Activated CD4-positive, alpha-beta T cell treated with anti-CD3 and anti-CD28 coated beads, Interleukin-2, amount 10 ng/mL, durations not matched to agents 7 days and 5 days (primary cell): ENCODE measurements around the gene RGMA. TPM values are rescaled to one million over a fixed set of nuclear protein-coding genes. Genes with fewer than 3 reads are reported as not detected.
A peak's percentile ranks its signal among the peaks of the same experiment; 100 is the strongest.

ENCODE experiments used
- CTCF ChIA-PET: fragments of 350-600 bp; sonication (Branson Sonifier 250); formaldehyde crosslinking; loops from one replicate; lab custom pipeline; 2021; ENCODE audit warnings: antibody characterized with exemption; lab: Charles Lee
- POLR2A ChIA-PET: fragments of 350-600 bp; sonication (Branson Sonifier 250); formaldehyde crosslinking; loops from one replicate; lab custom pipeline; 2021; ENCODE audit warnings: antibody characterized with exemption; lab: Charles Lee
- DNase-seq: peaks from one replicate; pipeline ENCODE4 v3.0.0-alpha.2; 2020
- H3K27ac Mint-ChIP-seq: one replicate; pipeline ENCODE4 v1.8.0; 2021; ENCODE audit warnings: mild to moderate bottlenecking, moderate library complexity, mixed read lengths
- H3K27me3 Mint-ChIP-seq: one replicate; pipeline ENCODE4 v1.8.0; 2021; ENCODE audit warnings: mixed read lengths
- H3K36me3 Mint-ChIP-seq: one replicate; pipeline ENCODE4 v1.8.0; 2021; ENCODE audit warnings: low read depth, mixed read lengths
- H3K4me1 Mint-ChIP-seq: one replicate; pipeline ENCODE4 v1.8.0; 2021; ENCODE audit warnings: mixed read lengths
- H3K4me3 Mint-ChIP-seq: one replicate; pipeline ENCODE4 v1.8.0; 2021; ENCODE audit warnings: mild to moderate bottlenecking, moderate library complexity, mixed read lengths
- H3K9me3 Mint-ChIP-seq: one replicate; pipeline ENCODE4 v1.8.0; 2021; ENCODE audit warnings: mixed read lengths
- total RNA-seq, 2 experiments: library from RNA; stranded (reverse); gene quantifications; one replicate each; pipeline ENCODE4 v1.2.3, GENCODE V29; 2021

The RGMA gene
- total RNA-seq, 2 experiments from 2014 or later, result 0.15 to 0.25 TPM

GRCh38 chr15:93030430-93031102 lies 58.4 kb downstream of the RGMA start:
- H3K36me3 Mint-ChIP-seq, result peaks cover 7% of the 10 kb centered on the region
- no peak overlapping the region for H3K4me3 Mint-ChIP-seq
- DNase-seq, result peak; percentile 74
- peaks cover 22% of the 10 kb centered on the region for H3K4me1 Mint-ChIP-seq
- peak overlapping the region; percentile 51 for H3K27ac Mint-ChIP-seq
- ChIA-PET CTCF (interaction anchor here (0.7 to 1.6 kb wide), 9 partner anchors 9 to 1090 kb away, joined by 3 to 11 read pairs (median 3); no protein-coding TSS in a partner anchor), POLR2A (no interaction called here)
- H3K9me3 Mint-ChIP-seq, result no peaks in the 10 kb centered on the region
- no peaks in the 10 kb centered on the region for H3K27me3 Mint-ChIP-seq

GRCh38 chr15:93029836-93030429 lies 59.1 kb downstream of the RGMA start:
- ChIA-PET CTCF (interaction anchor here (0.7 to 1.6 kb wide), 10 partner anchors 10 to 1090 kb away, joined by 3 to 11 read pairs (median 3); no protein-coding TSS in a partner anchor), POLR2A (no interaction called here)
- Mint-ChIP-seq H3K27ac (peak overlapping the region; percentile 71), H3K4me3 (no peak overlapping the region), H3K36me3 (peaks cover 14% of the 10 kb centered on the region), H3K27me3 (no peaks in the 10 kb centered on the region), H3K4me1 (peaks cover 28% of the 10 kb centered on the region), H3K9me3 (no peaks in the 10 kb centered on the region)
- no peak for DNase-seq

- peaks cover 20% of the 10 kb centered on the region for H3K36me3 Mint-ChIP-seq
- peak overlapping the region; percentile 71 for H3K27ac Mint-ChIP-seq
- DNase-seq, result no peak
- CTCF ChIA-PET, result interaction anchor here (1.2 to 1.6 kb wide), 3 partner anchors 11 to 22 kb away, joined by 3 to 11 read pairs (median 5); no protein-coding TSS in a partner anchor
- no peaks in the 10 kb centered on the region for H3K27me3 Mint-ChIP-seq
- H3K4me1 Mint-ChIP-seq, result peaks cover 34% of the 10 kb centered on the region
- POLR2A ChIA-PET, result no interaction called here
- H3K9me3 Mint-ChIP-seq, result no peaks in the 10 kb centered on the region
- no peak overlapping the region for H3K4me3 Mint-ChIP-seq
These were observed 59.7 kb downstream of the RGMA start for GRCh38 chr15:93029214-93029835.

GRCh38 chr15:93028632-93029213 lies 60.3 kb downstream of the RGMA start:
- Mint-ChIP-seq H3K27ac (peak overlapping the region; percentile 66), H3K36me3 (peaks cover 26% of the 10 kb centered on the region), H3K27me3 (no peaks in the 10 kb centered on the region), H3K4me1 (peaks cover 38% of the 10 kb centered on the region), H3K4me3 (no peak overlapping the region), H3K9me3 (no peaks in the 10 kb centered on the region)
- DNase-seq, result no peak
- CTCF ChIA-PET, result interaction anchor here (0.8 to 1.5 kb wide), 5 partner anchors 8 to 231 kb away, joined by 3 to 4 read pairs (median 3); no protein-coding TSS in a partner anchor
- POLR2A ChIA-PET, result no interaction called here

GRCh38 chr15:93028111-93028631 lies 60.8 kb downstream of the RGMA start:
- POLR2A ChIA-PET, result no interaction called here
- H3K4me3 Mint-ChIP-seq, result no peak overlapping the region

GRCh38 chr15:93027413-93027812 lies 61.6 kb downstream of the RGMA start:
- H3K4me3 Mint-ChIP-seq, result no peak overlapping the region
- no peak overlapping the region for H3K27ac Mint-ChIP-seq
- CTCF ChIA-PET, result interaction anchor here (0.6 to 2.2 kb wide), 6 partner anchors 8 to 993 kb away, joined by 3 to 5 read pairs (median 3); no protein-coding TSS in a partner anchor

More at GRCh38 chr15:93028111-93028631, 60.8 kb downstream of the RGMA start:
- peaks cover 43% of the 10 kb centered on the region for H3K4me1 Mint-ChIP-seq
- peak overlapping the region; percentile 66 for H3K27ac Mint-ChIP-seq
- no peaks in the 10 kb centered on the region for H3K9me3 Mint-ChIP-seq
- peaks cover 31% of the 10 kb centered on the region for H3K36me3 Mint-ChIP-seq
- no peaks in the 10 kb centered on the region for H3K27me3 Mint-ChIP-seq
- DNase-seq, result no peak
- CTCF ChIA-PET, result interaction anchor here (0.8 to 1.5 kb wide), 5 partner anchors 9 to 230 kb away, joined by 3 to 4 read pairs (median 3); no protein-coding TSS in a partner anchor

GRCh38 chr15:93026380-93026817 lies 62.6 kb downstream of the RGMA start:
- Mint-ChIP-seq H3K9me3 (no peaks in the 10 kb centered on the region), H3K27me3 (no peaks in the 10 kb centered on the region), H3K36me3 (peaks cover 49% of the 10 kb centered on the region), H3K4me3 (no peak overlapping the region), H3K4me1 (peaks cover 59% of the 10 kb centered on the region), H3K27ac (no peak overlapping the region)
- no peak for DNase-seq
- ChIA-PET CTCF (interaction anchor here (1.0 to 2.2 kb wide), 2 partner anchors 9 to 229 kb away, joined by 3 to 5 read pairs; no protein-coding TSS in a partner anchor), POLR2A (no interaction called here)

More at GRCh38 chr15:93027413-93027812, 61.6 kb downstream of the RGMA start:
- DNase-seq, result no peak
- H3K36me3 Mint-ChIP-seq, result peaks cover 39% of the 10 kb centered on the region
- H3K9me3 Mint-ChIP-seq, result no peaks in the 10 kb centered on the region
- no peaks in the 10 kb centered on the region for H3K27me3 Mint-ChIP-seq
- peaks cover 50% of the 10 kb centered on the region for H3K4me1 Mint-ChIP-seq
- POLR2A ChIA-PET, result no interaction called here

- Mint-ChIP-seq H3K27me3 (no peaks in the 10 kb centered on the region), H3K4me3 (no peak overlapping the region), H3K4me1 (peaks cover 65% of the 10 kb centered on the region)
These were observed 63.4 kb downstream of the RGMA start for GRCh38 chr15:93025625-93025982.

GRCh38 chr15:93024716-93025624 lies 64.0 kb downstream of the RGMA start:
- DNase-seq, result no peak
- no peak overlapping the region for H3K4me3 Mint-ChIP-seq
- POLR2A ChIA-PET, result no interaction called here
- peak overlapping the region; percentile 84 for H3K27ac Mint-ChIP-seq
- H3K36me3 Mint-ChIP-seq, result peaks cover 62% of the 10 kb centered on the region
- H3K4me1 Mint-ChIP-seq, result peaks cover 66% of the 10 kb centered on the region
- H3K9me3 Mint-ChIP-seq, result no peaks in the 10 kb centered on the region
- CTCF ChIA-PET, result interaction anchor here (1.0 to 2.2 kb wide), 4 partner anchors 10 to 310 kb away, joined by 3 to 5 read pairs (median 3); no protein-coding TSS in a partner anchor
- no peaks in the 10 kb centered on the region for H3K27me3 Mint-ChIP-seq

More at GRCh38 chr15:93025625-93025982, 63.4 kb downstream of the RGMA start:
- DNase-seq, result no peak
- H3K36me3 Mint-ChIP-seq, result peaks cover 56% of the 10 kb centered on the region
- no peaks in the 10 kb centered on the region for H3K9me3 Mint-ChIP-seq
- H3K27ac Mint-ChIP-seq, result peak overlapping the region; percentile 84
- ChIA-PET POLR2A (no interaction called here), CTCF (interaction anchor here (1.0 to 2.2 kb wide), 4 partner anchors 10 to 311 kb away, joined by 3 to 5 read pairs (median 3); no protein-coding TSS in a partner anchor)

GRCh38 chr15:93024293-93024692 lies 64.7 kb downstream of the RGMA start:
- Mint-ChIP-seq H3K36me3 (peaks cover 69% of the 10 kb centered on the region), H3K4me3 (no peak overlapping the region), H3K27me3 (no peaks in the 10 kb centered on the region), H3K4me1 (peaks cover 65% of the 10 kb centered on the region), H3K9me3 (no peaks in the 10 kb centered on the region), H3K27ac (no peak overlapping the region)
- DNase-seq, result no peak
- CTCF ChIA-PET, result interaction anchor here (1.3 kb wide), 1 partner anchor 310 kb away, joined by 3 read pairs; no protein-coding TSS in a partner anchor
- POLR2A ChIA-PET, result no interaction called here
